Stimulated activated CD4-positive, alpha-beta T cell treated with anti-CD3 and anti-CD28 coated beads, Interleukin-15, amount 100 ng/mL, for 1 hour (primary cell): ENCODE data around the gene SLC22A9.
"Not testable (repeated sequence)": the region's sequence is repeated elsewhere in the genome, so short reads cannot be mapped to it uniquely, and the experiment has no call there.

ENCODE experiments used
- DNase-seq, 2 donors: peaks; one replicate each; pipeline ENCODE4 v3.0.0-alpha.2; 2020; ENCODE audit warnings: low read depth in 1 of 2, low spot score in 1 of 2

SLC22A9 gene

DNA sequence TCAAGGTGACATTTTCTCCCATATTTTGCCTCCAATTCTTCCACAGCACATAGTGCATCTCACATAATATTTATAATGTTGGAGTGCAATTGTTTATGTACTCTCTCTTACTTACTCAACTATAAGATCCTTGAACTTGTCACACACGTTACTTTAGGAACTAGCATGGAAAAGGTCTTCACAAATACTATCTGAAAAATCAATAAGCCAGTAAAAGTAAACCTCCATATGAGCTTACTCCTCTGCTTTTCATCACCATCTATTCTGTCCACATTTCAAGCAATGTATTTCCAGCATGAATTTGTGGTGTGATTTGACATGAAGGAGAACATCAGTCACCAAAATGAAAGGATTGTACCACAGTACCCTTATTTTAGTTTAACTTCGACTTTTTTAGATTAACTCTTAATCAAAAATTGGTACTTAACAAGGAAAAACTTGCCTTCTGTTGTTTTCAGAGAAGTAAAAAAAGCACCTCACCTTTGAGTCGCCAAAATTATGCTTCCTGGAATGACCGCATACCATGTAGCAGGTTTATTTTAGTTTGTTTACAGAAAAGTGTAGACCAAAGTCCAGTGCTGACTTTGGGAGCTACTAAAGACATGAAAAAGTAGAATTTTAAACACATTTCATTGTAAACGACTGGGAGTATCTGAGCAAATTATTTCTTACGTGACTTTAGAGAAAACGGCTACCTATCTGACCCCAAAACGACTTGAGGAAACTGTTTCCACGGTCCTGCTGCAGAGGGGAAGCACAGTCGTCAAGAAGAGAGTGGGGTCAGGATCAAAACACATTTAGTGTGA is at the start of gene SLC22A9:
Gene SLC22A9, plus strand, starts transcription at position 621 of the 806 bp plus-strand sequence. CDS start 272 bp downstream, outside the sequence.
- no peak for DNase-seq

GRCh38 chr11:63321723-63322122 is 47.9 kb upstream of the SLC22A9 start:
- DNase-seq, result no peak

- not testable (repeated sequence) for DNase-seq
Observed at GRCh38 chr11:63335089-63335488, 34.5 kb upstream of the SLC22A9 start.

DNA sequence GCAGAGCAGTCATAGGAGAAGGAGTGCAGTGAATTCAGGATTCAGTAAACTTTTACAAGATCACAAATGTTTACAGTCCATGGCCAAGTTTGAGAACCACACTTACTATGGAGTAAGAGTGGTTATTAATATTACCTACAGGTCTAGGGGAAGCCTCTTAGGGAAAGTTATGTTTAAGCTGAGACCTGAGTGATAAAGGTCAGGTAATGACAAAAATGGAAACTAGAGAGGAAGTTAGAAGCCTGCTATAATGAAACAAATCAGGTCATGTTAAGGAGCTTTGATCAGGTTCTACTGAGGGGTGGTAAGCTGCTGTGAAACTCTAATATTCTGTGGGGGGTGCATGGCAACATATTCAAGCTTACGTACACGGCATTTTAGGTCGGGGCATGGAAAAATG is 32.5 kb upstream of the SLC22A9 start:
- no peak for DNase-seq

- no peak for DNase-seq
Observed at GRCh38 chr11:63343130-63343529, 26.5 kb upstream of the SLC22A9 start.

- no peak for DNase-seq
Observed at GRCh38 chr11:63352144-63352543, 17.4 kb upstream of the SLC22A9 start.

DNA sequence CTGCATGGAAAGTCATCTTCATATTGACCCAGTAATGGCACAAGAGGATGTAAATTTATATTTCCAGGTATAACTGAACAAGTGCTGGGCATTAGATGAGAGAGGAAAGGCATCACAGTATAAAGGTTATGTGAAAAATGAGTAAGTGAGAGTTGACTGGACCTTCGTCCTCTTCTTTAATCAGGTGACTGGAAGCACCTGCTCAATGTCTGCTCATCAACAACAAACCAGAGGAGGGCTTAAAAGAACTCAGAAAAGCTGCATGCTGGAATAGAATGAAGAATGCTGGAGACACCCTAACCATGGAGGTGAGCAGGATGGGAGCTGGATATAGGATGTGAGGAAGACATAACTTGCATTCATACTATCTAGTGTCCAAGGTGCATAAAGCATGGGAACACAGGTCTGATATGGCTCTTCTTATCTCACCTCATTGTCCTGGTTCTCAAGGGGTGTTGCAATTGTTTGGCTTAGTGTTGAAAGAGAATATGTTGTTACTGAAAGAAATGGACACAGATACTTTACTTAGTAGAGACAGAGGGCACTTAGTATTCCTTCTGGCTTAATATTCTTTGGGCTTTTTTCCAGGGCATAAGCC is 7.3 kb upstream of the SLC22A9 start:
- no peak for DNase-seq

DNA sequence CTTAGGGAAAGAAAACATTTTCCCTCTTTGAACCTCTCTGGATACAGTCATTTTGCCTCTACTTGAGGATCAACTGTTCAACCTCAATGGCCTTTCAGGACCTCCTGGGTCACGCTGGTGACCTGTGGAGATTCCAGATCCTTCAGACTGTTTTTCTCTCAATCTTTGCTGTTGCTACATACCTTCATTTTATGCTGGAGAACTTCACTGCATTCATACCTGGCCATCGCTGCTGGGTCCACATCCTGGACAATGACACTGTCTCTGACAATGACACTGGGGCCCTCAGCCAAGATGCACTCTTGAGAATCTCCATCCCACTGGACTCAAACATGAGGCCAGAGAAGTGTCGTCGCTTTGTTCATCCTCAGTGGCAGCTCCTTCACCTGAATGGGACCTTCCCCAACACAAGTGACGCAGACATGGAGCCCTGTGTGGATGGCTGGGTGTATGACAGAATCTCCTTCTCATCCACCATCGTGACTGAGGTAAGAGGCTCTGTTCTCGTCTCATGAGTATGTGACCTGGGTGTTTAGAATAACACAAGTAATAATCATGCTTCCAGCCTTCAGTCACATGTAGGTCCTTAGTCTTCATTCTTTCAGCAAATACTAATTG is 495 bp downstream of the SLC22A9 start:
- DNase-seq, result no peak

DNA sequence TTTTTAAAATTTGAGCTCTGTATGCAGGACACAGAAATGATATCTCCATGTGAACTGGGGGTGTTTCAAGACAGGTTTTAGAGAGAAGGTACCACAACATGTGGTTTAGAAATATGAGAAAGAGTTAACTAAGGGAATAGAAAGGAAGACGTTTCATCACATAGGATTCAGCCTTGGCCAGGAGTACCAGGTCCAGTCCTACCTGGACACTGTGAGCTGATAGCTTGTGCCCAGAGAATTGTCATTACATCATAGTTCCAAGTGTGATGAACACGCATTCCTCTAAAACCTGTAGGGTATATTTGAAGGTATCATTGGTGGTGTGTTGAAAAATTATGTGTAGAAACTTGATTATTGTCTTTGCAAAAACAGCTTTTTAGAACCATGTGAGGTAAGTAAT is 1.8 kb downstream of the SLC22A9 start:
- DNase-seq, result no peak

- DNase-seq, result no peak
Observed at GRCh38 chr11:63375434-63375833, 5.8 kb downstream of the SLC22A9 start.

DNA sequence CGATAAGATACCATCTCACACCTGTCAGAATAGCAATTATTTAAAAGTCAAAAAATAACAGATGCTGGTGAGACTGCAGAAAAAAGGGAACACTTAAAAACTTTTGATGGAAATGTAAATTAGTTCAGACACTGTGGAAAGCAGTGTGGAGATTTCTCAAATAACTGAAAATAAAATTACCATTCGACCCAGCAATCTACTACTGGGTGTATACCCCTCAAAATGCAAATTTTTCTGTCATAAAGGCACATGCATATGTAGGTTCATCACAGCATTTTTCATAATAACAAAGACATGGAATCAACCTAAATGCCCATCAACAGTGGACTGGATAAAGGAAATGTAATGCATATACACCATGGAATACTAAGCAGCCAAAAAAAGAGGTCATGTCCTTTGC is 10.5 kb downstream of the SLC22A9 start:
- no peak for DNase-seq

DNA sequence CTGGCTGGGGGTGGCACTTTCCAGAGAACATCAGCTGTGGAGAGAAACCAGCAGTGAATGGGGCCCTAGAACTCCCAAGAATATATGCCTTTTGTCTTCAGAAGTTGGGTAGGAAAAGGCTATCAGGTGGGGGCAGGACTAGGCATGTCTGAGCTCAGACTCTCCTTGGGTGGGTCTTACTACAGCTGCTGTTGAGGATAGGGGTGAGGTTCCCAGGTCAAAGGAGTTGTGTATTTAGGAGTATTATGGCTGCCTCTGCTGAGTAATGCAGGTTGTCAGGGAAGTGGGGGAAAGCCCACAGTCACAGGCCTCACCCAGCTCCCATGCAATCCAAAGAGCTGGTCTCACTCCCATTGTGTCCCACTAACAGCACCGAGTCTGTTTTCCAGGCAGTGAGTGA is 26.1 kb downstream of the SLC22A9 start:
- no peak for DNase-seq

DNA sequence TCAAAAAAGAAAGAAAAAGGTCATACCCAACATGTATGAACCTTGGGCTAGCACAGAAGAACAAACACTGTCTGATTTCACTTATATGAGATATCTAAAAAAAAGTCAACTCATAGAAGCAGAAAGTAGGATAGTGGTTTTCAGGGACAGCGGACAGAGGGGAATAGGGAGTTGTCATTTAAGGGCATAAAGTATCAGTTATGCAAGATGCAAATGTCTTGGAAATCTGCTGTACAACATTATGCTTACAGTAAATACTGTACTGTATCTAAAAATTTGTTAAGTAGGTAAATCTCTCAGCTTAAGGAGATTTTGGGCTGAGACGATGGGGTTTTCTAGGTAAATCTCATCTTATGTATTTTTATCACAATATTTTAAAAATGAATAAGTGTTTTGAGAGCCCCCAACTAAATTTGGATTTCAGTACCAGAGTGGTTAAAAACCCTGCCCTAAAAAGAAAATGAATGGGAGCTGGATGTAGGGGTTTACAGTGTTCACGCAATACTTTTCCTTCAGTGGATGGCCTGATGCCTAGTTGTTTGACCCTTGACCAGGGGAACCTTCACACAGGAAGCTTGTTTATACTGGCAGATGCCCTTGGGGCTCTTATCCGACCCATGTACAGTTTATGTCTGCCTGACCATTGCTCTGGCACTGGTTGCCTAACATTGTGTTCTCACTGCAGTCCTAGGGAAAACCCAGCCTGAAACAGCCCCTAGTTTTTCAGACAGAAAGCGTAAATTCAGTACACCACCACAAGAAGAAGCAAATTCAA is 34.8 kb downstream of the SLC22A9 start:
- DNase-seq, result no peak

DNA sequence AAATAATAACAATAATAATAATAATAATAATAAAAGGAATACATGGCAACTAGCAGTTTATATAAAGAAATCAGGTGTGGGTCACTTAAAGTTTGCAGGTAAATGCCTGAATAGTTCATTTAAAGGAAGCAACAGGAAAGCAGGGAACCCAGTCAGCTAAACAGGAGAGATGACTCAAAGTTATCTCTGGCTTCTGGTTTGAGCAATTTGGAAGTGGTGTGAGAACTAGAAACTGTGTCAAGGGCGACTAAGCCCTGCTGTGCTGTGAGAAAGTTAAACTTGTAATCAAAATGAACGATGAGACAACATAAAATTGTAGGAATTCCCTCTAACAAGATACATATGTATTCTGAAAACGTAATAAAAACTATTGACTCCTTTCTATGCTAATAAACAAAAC is 35.5 kb downstream of the SLC22A9 start:
- DNase-seq, result no peak

DNA sequence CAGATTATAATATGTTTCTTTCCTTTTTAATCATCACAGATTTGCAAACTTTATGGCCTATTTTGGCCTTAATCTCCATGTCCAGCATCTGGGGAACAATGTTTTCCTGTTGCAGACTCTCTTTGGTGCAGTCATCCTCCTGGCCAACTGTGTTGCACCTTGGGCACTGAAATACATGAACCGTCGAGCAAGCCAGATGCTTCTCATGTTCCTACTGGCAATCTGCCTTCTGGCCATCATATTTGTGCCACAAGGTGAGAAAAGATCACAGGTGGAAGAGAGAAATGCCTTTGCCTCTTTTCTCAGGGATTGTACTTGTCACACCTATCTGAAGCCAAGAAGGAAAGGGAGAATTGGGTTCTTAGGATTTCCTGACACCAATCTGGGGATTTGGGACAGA is 36.9 kb downstream of the SLC22A9 start:
- DNase-seq, result no peak

- no peak for DNase-seq
Observed at GRCh38 chr11:63417174-63417852, 47.7 kb downstream of the SLC22A9 start.

DNA sequence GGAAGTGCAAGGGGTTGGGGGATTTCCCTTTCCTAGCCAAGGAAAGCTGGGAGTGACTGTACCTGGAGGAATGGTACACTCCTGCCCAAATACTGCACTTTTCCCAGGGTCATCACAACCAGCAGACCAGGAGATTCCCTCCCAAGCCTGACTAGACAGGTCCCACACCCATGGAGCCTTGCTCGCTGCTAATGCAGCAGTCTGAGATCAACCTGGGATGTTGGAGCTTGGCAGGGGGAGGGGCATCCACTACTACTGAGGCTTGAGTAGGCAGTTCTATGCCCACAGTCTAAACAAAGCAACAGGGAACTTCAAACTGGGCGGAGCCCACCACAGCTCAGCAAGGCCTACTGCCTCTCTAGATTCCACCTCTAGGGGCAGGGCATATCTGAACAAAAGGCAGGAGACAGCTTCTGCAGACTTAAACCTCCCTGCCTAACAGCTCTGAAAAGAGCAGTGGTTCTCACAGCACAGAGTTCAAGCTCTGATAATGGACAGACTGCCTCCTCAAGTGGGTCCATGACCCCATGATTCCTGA is 58.5 kb downstream of the SLC22A9 start:
- DNase-seq, result no peak

- DNase-seq, result not testable (repeated sequence)
Observed at GRCh38 chr11:63430731-63431130, 61.1 kb downstream of the SLC22A9 start.

DNA sequence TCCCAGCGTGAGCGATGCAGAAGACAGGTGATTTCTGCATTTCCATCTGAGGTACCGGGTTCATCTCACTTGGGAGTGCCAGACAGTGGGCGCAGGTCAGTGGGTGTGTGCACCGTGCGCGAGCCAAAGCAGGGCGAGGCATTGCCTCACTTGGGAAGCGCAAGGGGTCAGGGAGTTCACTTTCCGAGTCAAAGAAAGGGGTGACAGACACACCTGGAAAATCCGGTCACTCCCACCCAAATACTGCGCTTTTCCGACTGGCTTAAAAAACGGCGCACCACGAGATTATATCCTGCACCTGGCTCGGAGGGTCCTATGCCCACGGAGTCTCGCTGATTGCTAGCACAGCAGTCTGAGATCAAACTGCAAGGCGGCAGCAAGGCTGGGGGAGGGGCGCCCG is 65.8 kb downstream of the SLC22A9 start:
- not testable (repeated sequence) for DNase-seq

- not testable (repeated sequence) for DNase-seq
Observed at GRCh38 chr11:63435831-63436230, 66.2 kb downstream of the SLC22A9 start.

DNA sequence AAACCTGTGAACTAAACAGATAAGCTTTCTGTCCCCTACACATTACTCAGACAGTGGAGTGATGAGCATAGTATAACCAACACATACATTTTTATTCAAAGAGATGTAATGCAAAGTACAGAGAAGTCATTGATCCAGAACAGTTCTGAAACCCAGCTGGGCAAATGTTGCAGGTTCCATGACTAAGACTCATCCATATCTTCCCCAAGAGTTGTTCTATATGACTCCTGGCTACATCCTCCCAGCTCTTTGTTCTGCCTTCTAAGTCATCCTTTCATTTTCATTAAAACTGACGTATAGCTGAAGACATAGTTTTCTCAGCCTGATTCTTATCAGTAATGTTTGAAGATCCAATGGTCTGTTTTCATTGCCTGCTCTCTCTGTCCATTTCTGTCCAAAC is 74.1 kb downstream of the SLC22A9 start:
- no peak for DNase-seq
